ENCODE measurements around the gene ENPP1. TPM values are rescaled to one million over a fixed set of nuclear protein-coding genes. Genes with fewer than 3 reads are reported as not detected.

Gene ENPP1
- total RNA-seq, 1 experiment from 2014 or later, result 3.1 TPM

DNA sequence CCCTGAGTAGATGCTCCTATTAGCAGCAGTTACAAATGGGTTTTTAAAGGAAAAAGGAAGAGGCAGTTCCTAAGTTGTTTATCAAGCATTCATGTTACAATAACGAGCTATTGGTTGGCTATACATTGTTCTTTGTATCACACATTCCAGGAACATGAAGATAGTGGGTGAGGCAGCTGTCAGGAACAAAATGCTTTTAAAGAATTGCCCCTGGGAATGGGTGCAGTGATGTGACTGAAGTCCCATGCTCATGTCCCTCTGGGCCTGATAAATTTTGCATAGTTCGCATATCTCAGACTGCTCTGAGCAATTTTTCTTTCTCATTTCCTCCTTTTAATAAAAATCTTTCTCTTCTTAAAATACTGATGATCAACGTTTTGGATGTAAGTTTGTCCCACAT, 3.7 kb downstream of the ENPP1 start:
- H3K9me3 ChIP-seq, result no peaks in the 10 kb centered on the region
- no peaks in the 10 kb centered on the region for H3K27me3 ChIP-seq
- DNase-seq, result no peak
- no peaks in the 10 kb centered on the region for H3K36me3 ChIP-seq
- H3K4me3 ChIP-seq, result no peak overlapping the region

DNA sequence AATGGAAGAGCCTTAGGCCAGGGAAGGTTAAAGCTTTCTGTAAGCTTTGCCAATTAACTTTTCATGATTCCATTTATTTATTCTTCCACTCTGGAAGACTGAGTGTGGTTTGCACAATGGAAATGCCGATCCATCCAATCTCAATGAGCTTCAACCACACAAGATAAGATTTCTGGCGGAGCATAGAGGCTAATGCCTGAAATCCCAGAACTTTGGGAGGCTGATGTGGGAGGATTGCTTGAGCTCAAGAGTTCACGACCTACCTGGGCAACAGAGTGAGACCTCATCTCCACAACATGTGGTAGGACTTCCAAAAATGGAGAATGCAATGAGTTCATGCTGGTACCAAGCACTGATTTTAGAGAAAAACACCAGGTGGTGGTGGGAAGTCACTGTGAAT, 6.2 kb downstream of the ENPP1 start:
- Histone ChIP-seq H3K4me3 (no peak overlapping the region), H3K36me3 (no peaks in the 10 kb centered on the region), H3K9me3 (no peaks in the 10 kb centered on the region), H3K27me3 (no peaks in the 10 kb centered on the region)
- no peak for DNase-seq

DNA sequence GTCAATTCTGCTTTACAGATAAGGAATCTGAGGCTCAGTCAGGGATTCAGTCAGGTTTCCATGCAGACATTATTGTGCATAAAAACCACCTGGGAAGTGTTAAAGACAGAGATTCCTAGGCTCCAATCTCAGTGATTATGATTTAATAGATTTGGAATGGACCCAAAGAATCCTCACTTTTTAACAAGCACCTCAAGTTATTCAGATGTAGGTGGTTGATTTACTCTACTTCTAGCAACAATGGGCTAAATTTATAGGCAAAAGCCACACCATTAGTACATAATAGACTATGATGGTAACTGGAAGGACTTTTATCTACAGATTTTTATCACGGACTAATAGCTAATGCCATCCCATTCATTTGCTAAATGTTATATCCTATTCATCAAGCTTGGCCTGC, 9.0 kb downstream of the ENPP1 start:
- Histone ChIP-seq H3K9me3 (no peaks in the 10 kb centered on the region), H3K36me3 (no peaks in the 10 kb centered on the region), H3K27me3 (no peaks in the 10 kb centered on the region), H3K4me3 (no peak overlapping the region)
- no peak for DNase-seq

DNA sequence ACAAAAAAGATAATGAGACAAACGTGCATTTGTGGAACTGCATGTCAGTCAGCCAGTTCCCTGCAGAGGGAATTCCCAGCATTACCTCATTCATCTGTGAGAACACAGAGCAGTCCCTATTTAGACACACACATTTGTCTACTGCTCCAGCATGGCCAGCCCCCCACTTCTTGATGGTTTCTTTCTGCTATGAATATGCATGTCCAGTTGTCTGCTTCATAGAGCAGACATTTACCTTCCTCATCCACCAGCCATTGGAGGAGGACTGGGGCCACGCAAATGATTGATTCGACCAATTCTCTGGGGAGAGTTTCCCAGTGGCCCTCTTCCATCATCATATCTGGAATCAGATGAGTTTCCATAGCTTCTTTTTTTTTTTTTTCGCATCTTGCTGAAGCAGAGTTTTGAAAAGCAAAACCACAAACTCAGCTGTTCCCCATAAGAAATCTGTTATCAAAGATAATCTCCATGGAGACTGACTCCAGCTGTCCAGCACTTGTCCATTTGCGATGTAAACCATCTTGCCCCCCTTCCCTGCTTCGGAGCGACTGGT, 11.8 kb downstream of the ENPP1 start:
- H3K36me3 ChIP-seq, result no peaks in the 10 kb centered on the region
- no peaks in the 10 kb centered on the region for H3K9me3 ChIP-seq
- DNase-seq, result no peak
- H3K4me3 ChIP-seq, result no peak overlapping the region
- no peaks in the 10 kb centered on the region for H3K27me3 ChIP-seq

DNA sequence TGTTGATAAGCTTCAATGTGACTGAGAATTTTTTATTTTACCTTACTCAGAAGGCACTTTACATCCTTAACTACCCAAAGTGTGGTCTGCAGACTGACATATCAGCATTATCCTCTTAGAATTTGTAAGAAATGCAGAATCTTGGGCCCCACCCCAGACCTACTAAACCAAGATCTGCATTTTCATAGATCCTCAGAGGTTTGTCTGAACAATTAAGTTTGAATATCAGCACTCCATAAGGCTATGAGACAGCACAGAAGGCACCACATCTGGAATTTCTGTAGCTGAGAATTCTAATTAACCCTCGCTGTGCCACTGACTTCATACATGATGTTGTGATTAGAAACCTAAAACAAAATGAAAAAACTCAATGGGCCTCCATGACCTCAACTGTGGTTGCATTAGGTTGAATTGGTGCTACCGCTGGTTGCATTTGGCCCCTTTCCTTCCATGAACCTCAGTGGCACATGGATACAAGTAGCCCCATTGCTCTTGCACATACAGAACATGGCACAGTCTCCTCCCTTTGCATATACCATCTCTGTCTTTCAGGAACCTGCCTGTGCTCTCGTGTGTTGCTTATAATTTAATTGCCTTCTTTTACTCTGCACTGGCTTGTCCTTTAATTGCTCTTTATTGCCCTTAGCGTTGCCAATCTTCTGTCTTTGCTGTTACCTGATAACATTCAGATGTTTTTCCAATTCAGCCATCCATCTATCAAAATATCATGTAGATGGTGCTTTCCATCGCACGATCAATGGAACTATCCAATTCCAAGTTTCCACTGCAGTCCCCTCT, 13.4 kb downstream of the ENPP1 start:
- no peaks in the 10 kb centered on the region for H3K36me3 ChIP-seq
- no peak for DNase-seq
- no peak overlapping the region for H3K4me3 ChIP-seq
- H3K9me3 ChIP-seq, result no peaks in the 10 kb centered on the region
- H3K27me3 ChIP-seq, result no peaks in the 10 kb centered on the region

DNA sequence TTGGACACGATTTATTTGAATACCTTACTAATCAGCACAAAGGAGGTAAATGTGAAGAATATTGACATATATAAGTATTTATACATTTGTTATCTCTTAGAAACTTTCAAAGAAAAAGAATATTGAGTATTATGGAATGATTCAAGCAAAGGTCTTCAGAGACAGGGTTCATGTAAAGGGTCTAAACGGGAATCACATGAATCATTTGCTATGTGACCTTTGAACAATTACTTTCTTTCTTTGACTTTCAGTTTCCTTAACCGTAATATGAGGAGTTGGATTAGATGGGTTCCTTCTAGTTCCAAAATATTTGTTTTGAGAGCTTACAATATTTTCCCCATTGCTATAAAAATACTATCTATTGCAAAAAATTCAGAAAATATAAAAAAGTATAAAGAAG, 14.3 kb downstream of the ENPP1 start:
- Histone ChIP-seq H3K27me3 (no peaks in the 10 kb centered on the region), H3K9me3 (no peaks in the 10 kb centered on the region), H3K4me3 (no peak overlapping the region), H3K36me3 (no peaks in the 10 kb centered on the region)
- DNase-seq, result no peak

DNA sequence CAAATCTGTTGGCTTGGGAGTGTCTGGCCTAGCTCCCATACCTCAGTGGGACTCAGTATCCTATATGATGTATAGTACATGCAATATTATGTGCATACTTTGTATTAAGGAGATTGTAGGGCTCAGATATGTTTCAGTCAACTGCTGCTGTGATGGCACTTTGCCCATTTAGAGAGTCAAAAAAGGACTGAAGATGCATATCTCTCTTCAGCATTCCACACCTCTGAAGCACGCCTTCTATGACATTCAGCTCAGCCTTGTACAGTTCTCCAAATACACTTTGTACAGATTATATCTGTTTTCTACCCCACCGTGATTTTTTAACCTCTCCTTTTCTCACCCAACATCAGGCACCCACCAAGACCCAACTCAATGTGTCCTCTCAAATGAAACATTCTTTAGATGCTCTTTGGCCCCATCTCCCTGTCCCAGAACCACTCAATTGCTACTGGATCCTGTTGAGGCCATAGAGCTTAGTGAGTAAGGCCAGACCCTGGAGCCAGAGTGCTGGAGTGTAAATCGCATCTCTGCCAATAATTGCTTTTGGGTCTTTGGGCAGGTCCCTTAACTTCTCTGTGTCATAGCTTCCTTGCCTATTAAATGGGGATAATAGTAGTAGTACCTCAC, 15.6 kb downstream of the ENPP1 start:
- H3K27me3 ChIP-seq, result no peaks in the 10 kb centered on the region

DNA sequence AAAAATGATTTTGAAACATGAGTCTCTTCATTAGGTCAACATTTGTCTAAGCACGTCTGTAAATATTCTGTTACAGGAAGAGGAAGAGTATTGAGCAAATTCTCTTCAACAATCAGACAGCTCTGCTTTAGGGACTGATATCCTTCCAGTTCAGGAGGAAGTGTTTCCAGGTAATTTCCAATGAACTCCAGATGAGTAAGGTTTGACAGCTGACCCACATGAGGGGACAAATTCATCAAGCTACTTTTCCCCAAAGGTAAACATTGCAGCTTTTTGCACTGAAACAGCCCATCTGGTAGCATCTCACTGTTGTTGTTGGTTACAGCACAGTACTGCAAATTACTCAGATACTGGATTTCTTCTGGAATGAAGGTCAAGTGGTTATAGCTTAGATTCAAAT, 18.1 kb downstream of the ENPP1 start:
- Histone ChIP-seq H3K36me3 (no peaks in the 10 kb centered on the region), H3K4me3 (no peak overlapping the region), H3K27me3 (no peaks in the 10 kb centered on the region), H3K9me3 (no peaks in the 10 kb centered on the region)
- DNase-seq, result no peak

More for the DNA sequence above, 15.6 kb downstream of the ENPP1 start:
- no peaks in the 10 kb centered on the region for H3K9me3 ChIP-seq
- no peak overlapping the region for H3K4me3 ChIP-seq
- no peak for DNase-seq
- no peaks in the 10 kb centered on the region for H3K36me3 ChIP-seq

DNA sequence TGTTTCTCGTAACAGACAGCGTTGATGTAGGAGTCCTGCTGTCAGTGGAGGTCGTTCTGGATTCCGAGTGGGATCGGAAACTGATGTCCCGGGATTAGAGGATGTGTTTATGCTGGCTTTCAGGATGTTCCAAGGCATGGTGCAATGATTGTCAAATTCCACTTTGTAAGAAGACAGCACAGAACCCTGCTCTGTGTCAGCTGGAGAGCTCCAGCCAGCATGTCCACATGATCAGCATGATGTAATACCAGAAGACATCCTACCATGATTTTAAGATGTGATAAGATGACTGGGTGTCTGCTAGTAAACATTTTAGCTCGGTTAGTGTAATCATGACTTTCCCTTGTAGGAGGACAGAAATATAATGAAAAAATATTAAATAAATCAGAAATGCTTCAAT, 20.3 kb downstream of the ENPP1 start:
- Histone ChIP-seq H3K27me3 (no peaks in the 10 kb centered on the region), H3K4me3 (no peak overlapping the region)
- no peak for DNase-seq

DNA sequence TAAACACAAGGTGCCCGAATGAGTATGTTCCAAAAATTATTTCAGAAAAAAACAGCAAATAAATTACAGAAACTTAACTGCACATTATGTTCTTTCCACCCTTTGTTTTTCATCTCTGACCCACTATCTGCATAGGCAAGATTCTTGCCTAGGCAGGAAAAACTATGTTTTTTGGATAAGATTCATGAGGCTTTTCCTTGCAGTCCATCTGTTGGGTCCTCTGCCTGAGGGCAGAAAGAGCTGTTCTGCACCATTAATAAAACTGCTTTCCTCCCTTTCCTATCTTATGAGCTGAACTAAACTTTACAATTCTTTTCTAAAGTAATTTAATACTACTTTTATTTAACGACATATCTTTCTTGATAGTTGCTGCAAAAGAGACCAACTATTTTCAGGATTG, 21.1 kb downstream of the ENPP1 start:
- DNase-seq, result no peak
- Histone ChIP-seq H3K27me3 (no peaks in the 10 kb centered on the region), H3K4me3 (no peak overlapping the region), H3K9me3 (no peaks in the 10 kb centered on the region), H3K36me3 (no peaks in the 10 kb centered on the region)

More for the DNA sequence above, 20.3 kb downstream of the ENPP1 start:
- no peaks in the 10 kb centered on the region for H3K36me3 ChIP-seq
- H3K9me3 ChIP-seq, result no peaks in the 10 kb centered on the region

DNA sequence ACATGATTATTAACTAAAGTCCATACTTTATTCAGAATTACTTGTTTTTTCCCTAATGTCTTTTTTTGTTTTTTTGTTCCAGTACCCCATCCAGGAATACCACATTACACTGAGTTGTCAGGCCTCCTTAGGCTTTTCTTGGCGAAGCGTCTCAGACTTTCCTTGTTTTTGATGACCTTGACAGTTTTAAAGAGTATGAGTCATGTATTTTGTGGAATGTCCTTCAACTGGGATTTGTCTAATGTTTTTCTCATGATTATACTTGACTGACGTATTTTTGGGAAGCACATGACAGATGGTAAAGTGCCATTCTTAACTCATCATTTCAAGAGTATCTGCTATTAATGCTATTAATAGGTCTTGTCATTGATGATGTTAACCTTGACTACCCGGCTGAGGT, 23.6 kb downstream of the ENPP1 start:
- Histone ChIP-seq H3K36me3 (no peaks in the 10 kb centered on the region), H3K9me3 (no peaks in the 10 kb centered on the region), H3K4me3 (no peak overlapping the region), H3K27me3 (no peaks in the 10 kb centered on the region)
- DNase-seq, result no peak

DNA sequence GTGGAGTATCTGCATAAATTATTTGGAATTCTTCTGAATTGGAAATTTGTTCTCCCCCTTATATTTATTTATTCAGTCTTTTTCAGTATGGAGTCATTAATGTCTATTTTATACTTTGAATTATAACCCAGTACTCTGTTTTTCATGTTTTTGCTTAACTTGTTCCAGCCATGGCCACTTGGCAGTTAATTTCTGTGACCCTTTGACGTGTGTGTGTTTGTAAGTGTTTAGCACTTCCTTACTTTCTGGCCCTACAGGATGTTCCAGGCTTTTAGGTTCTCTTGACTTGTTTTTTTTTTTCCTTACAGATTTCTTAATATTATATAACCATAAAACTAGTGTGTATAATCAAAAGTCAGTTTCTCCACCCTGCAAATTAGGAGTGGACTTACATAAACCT, 24.1 kb downstream of the ENPP1 start:
- Histone ChIP-seq H3K27me3 (no peaks in the 10 kb centered on the region), H3K9me3 (no peaks in the 10 kb centered on the region), H3K36me3 (no peaks in the 10 kb centered on the region), H3K4me3 (no peak overlapping the region)
- no peak for DNase-seq

DNA sequence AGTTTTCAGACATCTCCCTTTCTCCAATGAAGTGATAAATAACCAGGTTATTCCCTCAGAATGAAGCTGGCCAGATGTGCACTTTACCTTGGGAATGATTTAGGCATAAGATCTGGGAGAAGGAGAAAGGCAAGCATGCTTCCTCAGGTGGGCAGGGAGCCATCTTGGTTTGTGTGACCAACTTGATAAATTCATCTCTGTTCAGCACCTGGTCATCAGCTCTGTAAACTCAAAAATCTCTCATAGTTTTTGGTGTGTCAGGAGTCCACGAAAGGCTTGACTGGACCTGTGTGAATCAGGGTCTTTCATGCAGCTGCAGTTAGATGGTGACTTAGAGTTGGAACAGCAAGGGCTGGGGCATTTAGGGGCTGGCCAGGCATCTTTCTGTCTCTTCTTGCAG, 24.5 kb downstream of the ENPP1 start:
- H3K36me3 ChIP-seq, result no peaks in the 10 kb centered on the region
- H3K9me3 ChIP-seq, result no peaks in the 10 kb centered on the region
- H3K4me3 ChIP-seq, result no peak overlapping the region
- H3K27me3 ChIP-seq, result no peaks in the 10 kb centered on the region
- no peak for DNase-seq

DNA sequence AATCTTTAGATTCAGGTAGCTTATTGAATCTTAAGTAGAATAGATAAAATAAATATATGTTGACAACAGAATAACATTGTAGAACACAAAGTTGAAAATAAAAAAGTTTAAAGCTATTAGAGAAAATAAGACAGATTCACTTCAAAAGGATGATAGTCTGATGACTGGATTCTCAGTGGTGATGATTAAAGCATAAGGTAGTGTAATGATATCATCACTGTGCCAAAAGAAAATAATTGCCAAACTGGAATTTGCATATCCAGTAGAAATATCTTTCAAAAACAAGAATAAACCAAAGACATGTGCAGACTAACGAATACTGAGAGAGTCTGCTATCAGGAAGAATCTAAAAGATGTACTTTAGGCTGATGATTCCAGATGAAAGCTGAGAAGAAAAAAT, 30.2 kb downstream of the ENPP1 start:
- Histone ChIP-seq H3K4me3 (no peak overlapping the region), H3K27me3 (no peaks in the 10 kb centered on the region), H3K36me3 (no peaks in the 10 kb centered on the region), H3K9me3 (no peaks in the 10 kb centered on the region)
- no peak for DNase-seq

DNA sequence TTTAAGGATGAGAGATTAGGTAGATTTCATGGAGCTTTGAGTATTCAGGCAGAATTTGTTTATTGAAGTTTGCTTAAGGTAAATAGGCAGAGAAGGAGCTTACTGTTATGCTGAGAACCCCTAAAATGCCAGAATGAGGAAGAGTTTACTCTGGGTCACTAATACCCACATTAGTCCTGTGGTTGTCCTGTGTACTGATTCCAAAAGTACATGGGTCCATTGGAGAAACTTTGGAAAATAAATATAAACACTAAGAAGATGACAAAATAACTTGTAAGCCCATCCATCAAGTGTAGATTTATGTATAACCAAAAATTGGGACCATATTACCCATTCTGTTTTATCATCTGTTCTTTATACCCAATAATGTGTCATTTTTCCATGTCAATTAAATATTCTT, 31.6 kb downstream of the ENPP1 start:
- Histone ChIP-seq H3K9me3 (no peaks in the 10 kb centered on the region), H3K4me3 (no peak overlapping the region), H3K36me3 (no peaks in the 10 kb centered on the region), H3K27me3 (no peaks in the 10 kb centered on the region)
- DNase-seq, result no peak

DNA sequence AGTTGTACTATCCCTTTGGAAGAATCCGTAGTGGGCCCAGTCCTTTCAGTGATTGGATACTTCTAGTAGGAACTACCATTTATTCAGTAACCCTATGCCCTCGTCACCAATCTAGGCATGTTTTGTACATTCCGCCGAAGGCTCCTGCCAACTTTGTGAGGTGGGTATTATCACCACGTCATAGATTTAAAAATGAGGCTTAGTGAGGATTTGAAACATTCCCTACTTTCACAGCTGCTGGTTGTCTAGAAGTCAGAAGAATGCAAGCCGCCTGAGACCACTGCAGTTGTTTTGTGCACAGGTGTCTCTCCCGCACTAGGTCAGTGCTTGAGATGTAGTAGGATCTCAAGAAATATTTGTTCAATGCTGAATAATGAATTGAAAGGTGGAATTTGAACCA, 32.6 kb downstream of the ENPP1 start:
- H3K27me3 ChIP-seq, result no peaks in the 10 kb centered on the region
- H3K36me3 ChIP-seq, result no peaks in the 10 kb centered on the region
- H3K4me3 ChIP-seq, result no peak overlapping the region
- no peak for DNase-seq
- no peaks in the 10 kb centered on the region for H3K9me3 ChIP-seq

DNA sequence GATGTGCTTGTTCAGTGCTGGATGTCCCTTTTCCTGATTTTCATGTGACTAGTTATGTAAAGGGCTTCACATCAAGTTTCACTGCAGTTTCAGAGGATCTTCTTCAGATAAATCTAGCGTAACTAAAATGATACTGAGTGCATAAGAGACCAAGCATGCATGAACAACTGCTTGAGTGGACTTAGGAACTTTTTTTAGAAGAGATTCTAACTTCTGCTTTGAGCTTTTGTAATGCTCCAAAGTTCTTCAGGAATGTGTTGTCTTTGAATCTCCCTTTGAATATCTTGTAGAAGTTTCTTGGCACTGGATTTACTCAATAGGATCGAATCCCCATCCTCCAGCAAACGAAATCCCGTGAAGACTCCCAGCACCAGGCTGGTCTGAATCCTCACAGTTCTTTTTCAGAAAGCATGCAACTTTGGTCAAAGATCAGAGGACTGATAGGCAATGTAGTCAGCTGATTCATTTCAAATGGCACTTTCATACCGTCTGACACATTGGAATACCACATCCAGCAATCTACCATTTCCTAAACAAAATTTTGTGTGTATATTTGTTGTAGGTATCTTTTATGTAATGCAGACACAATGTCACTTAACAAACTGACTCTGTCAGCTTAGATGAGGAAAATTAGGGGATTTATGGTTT, 33.2 kb downstream of the ENPP1 start:
- no peak for DNase-seq
- Histone ChIP-seq H3K9me3 (no peaks in the 10 kb centered on the region), H3K36me3 (no peaks in the 10 kb centered on the region), H3K27me3 (no peaks in the 10 kb centered on the region), H3K4me3 (no peak overlapping the region)
